ENCODE measurements around the gene MMP14. TPM values are rescaled to one million over a fixed set of nuclear protein-coding genes. Genes with fewer than 3 reads are reported as not detected.
A peak's percentile ranks its signal among the peaks of the same experiment; 100 is the strongest.

The MMP14 gene
- total RNA-seq, 2 donors from 2014 or later: 59.1 to 82.8 TPM

- DNase-seq: no peak
- H3K9ac ChIP-seq (ENCODE audit: low read depth in 2 of 2, low read length in 2 of 2): no peak overlapping the region
- no peak overlapping the region for H3K27ac ChIP-seq
- intact Hi-C loops (cut with DNase I): no loop called here
- TF ChIP-seq CTCF (IDR thresholded peaks at IDR 0.05): no peak
- no peaks in the 10 kb centered on the region for H3K9me3 ChIP-seq
- no peaks in the 10 kb centered on the region for H3K27me3 ChIP-seq
- H3K4me1 ChIP-seq: peaks cover 3% of the 10 kb centered on the region
- H3K36me3 ChIP-seq: no peaks in the 10 kb centered on the region
- no peak overlapping the region for H3K4me3 ChIP-seq
Observed at GRCh38 chr14:22884076-22884737, 47.8 kb downstream of the MMP14 start.

DNA sequence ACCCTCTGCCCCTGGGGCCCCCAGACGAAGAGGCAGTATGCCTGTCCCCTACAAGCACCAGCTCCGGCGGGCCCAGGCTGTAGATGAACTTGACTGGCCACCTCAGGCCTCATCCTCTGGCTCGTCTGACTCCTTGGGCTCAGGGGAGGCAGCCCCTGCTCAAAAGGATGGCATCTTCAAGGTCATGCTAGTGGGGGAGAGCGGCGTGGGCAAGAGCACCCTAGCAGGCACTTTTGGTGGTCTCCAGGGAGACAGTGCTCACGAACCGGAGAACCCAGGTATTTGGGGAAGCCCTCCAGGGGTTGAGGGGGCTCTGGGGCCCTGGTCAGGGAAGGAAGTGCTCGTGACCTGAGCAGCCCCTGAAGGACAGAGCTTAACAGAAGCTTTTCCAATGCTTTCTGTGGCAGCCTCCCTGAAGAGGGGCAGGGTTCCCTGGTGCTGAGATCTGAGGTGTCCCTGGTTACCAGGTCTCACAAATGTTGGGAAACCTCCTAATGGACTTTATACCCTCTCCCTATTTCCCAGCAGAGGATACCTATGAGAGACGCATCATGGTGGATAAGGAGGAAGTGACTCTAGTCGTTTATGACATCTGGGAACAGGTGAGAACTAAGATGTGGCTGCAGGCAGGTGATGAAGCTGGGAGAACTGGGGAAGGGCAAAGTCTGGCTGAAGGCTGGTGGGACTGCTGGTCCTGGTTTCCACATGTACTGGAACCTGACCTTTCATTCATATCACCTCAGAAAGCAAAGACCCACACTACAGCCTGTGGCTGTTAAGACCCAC, 48.5 kb downstream of the MMP14 start:
- Histone ChIP-seq H3K4me1 (peaks cover 3% of the 10 kb centered on the region), H3K9ac (ENCODE audit: low read depth in 2 of 2, low read length in 2 of 2) (no peak overlapping the region), H3K4me3 (no peak overlapping the region), H3K9me3 (no peaks in the 10 kb centered on the region), H3K27ac (no peak overlapping the region), H3K27me3 (no peaks in the 10 kb centered on the region), H3K36me3 (no peaks in the 10 kb centered on the region)
- TF ChIP-seq CTCF (IDR thresholded peaks at IDR 0.05): no peak
- intact Hi-C loops (cut with DNase I): no loop called here
- DNase-seq: no peak

DNA sequence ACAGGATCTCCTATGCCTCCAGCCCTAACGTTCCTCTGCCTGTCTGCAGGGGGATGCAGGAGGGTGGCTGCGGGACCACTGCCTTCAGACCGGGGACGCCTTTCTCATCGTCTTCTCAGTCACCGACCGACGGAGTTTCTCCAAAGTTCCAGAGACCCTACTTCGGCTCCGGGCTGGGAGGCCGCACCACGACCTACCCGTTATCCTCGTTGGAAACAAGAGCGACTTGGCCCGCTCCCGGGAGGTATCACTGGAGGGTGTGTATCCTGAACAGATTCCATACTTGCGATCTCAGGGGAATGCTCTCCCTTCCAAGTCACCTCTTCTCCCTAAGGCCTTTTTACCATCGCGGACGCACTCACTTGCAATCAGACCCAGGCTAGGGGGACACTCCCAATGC, 49.6 kb downstream of the MMP14 start:
- peak overlapping the region in 1 of 2 donors; percentile 74 for H3K9ac ChIP-seq (ENCODE audit: low read depth in 2 of 2, low read length in 2 of 2)
- no peak for DNase-seq
- H3K4me1 ChIP-seq: peaks cover 3% of the 10 kb centered on the region
- TF ChIP-seq CTCF (IDR thresholded peaks at IDR 0.05): no peak
- intact Hi-C loops (cut with DNase I): no loop called here
- no peaks in the 10 kb centered on the region for H3K9me3 ChIP-seq
- H3K27me3 ChIP-seq: no peaks in the 10 kb centered on the region
- H3K27ac ChIP-seq: peak overlapping the region; percentile 82
- H3K36me3 ChIP-seq: no peaks in the 10 kb centered on the region
- peak overlapping the region; percentile 53 for H3K4me3 ChIP-seq

- Histone ChIP-seq H3K36me3 (no peaks in the 10 kb centered on the region), H3K27me3 (no peaks in the 10 kb centered on the region), H3K4me3 (peak overlapping the region; percentile 53), H3K9ac (ENCODE audit: low read depth in 2 of 2, low read length in 2 of 2) (peak overlapping the region; percentile 47 to 74), H3K4me1 (peaks cover 3% of the 10 kb centered on the region), H3K27ac (peak overlapping the region; percentile 82), H3K9me3 (no peaks in the 10 kb centered on the region)
- DNase-seq: peak; percentile 88
- no peak for TF ChIP-seq CTCF (IDR thresholded peaks at IDR 0.05)
- intact Hi-C loops (cut with DNase I): no loop called here
Observed at GRCh38 chr14:22886500-22887259, 50.3 kb downstream of the MMP14 start.

- Histone ChIP-seq H3K27ac (peak overlapping the region; percentile 82), H3K9ac (ENCODE audit: low read depth in 2 of 2, low read length in 2 of 2) (peak overlapping the region in 1 of 2 donors; percentile 74), H3K4me1 (peaks cover 3% of the 10 kb centered on the region), H3K9me3 (no peaks in the 10 kb centered on the region), H3K4me3 (peak overlapping the region; percentile 53), H3K27me3 (no peaks in the 10 kb centered on the region), H3K36me3 (no peaks in the 10 kb centered on the region)
- no peak for TF ChIP-seq CTCF (IDR thresholded peaks at IDR 0.05)
- peak; percentile 77 for DNase-seq
- intact Hi-C loops (cut with DNase I): no loop called here
Observed at GRCh38 chr14:22887260-22887989, 51.0 kb downstream of the MMP14 start.

Measured in colonic mucosa (tissue), 4 donors.